HG03159 (cell line): ENCODE measurements around the gene WASF2.
A peak's percentile ranks its signal among the peaks of the same experiment; 100 is the strongest.

ENCODE experiments used
- ATAC-seq: cut with Tn5 transposase; IDR thresholded peaks from one replicate; pipeline ENCODE4 v1.9.1; 2021; ENCODE audit warnings: mild to moderate bottlenecking, moderate library complexity; ENCODE audit not compliant: unreplicated experiment

Gene WASF2

GRCh38 chr1:27381969-27382762 lies 107.8 kb downstream of the WASF2 start:
- no peak for ATAC-seq

- no peak for ATAC-seq
These were observed 108.9 kb downstream of the WASF2 start for GRCh38 chr1:27380766-27381733.

- ATAC-seq, result no peak
These were observed 109.7 kb downstream of the WASF2 start for GRCh38 chr1:27380224-27380623.

- ATAC-seq, result no peak
These were observed 110.3 kb downstream of the WASF2 start for GRCh38 chr1:27379564-27380122.

- no peak for ATAC-seq
These were observed 112.0 kb downstream of the WASF2 start for GRCh38 chr1:27377760-27378495.

- no peak for ATAC-seq
These were observed 115.4 kb downstream of the WASF2 start, which contains the start of gene FCN3 for GRCh38 chr1:27374362-27375086. Gene FCN3, minus strand, starts transcription at chr1:27374824. Its CDS starts 6 bp downstream, at chr1:27374818.

GRCh38 chr1:27372808-27373690 lies 116.9 kb downstream of the WASF2 start:
- no peak for ATAC-seq

- no peak for ATAC-seq
These were observed 117.8 kb downstream of the WASF2 start for GRCh38 chr1:27372022-27372807.

- ATAC-seq, result no peak
These were observed 120.9 kb downstream of the WASF2 start for GRCh38 chr1:27368869-27369582.

- ATAC-seq, result no peak
These were observed 122.8 kb downstream of the WASF2 start for GRCh38 chr1:27367160-27367650.

- ATAC-seq, result peak; percentile 17
These were observed 123.4 kb downstream of the WASF2 start, which contains the start of gene MAP3K6 for GRCh38 chr1:27366411-27367159. Gene MAP3K6, minus strand, starts transcription at chr1:27366961. Its CDS starts 364 bp downstream, at chr1:27366597.

- peak; percentile 31 for ATAC-seq
These were observed 123.9 kb downstream of the WASF2 start for GRCh38 chr1:27366113-27366410.

- ATAC-seq, result peak; percentile 62
These were observed 124.4 kb downstream of the WASF2 start for GRCh38 chr1:27365372-27366112.

GRCh38 chr1:27364696-27365371 lies 125.1 kb downstream of the WASF2 start:
- ATAC-seq, result no peak
